Sigmoid colon (tissue), 7 donors: ENCODE measurements around the gene KLC4. TPM values are rescaled to one million over a fixed set of nuclear protein-coding genes. Genes with fewer than 3 reads are reported as not detected.

Experiments used
- DNase-seq: peaks from one replicate; pipeline ENCODE4 v3.0.0-alpha.2; 2019
- H3K27ac ChIP-seq, 4 donors: fragments of 200-600 bp; sonication (generic); one replicate each; pipeline ENCODE4 v1.5.1; 2016 to 2019; ENCODE audit warnings: mild to moderate bottlenecking in 1 of 4
- H3K27me3 ChIP-seq, 3 donors: fragments of 200-600 bp; sonication (generic); one replicate each; pipeline ENCODE4 v1.5.1; 2019; ENCODE audit warnings: mild to moderate bottlenecking in 1 of 3
- H3K36me3 ChIP-seq, 4 donors: fragments of 200-600 bp; sonication (generic); one replicate each; pipeline ENCODE4 v1.5.1; 2016 to 2019
- H3K4me1 ChIP-seq, 4 donors: fragments of 200-600 bp; sonication (generic); one replicate each; pipeline ENCODE4 v1.5.1; 2017 to 2019
- H3K4me3 ChIP-seq, 4 donors: fragments of 200-600 bp; sonication (generic); one replicate each; pipeline ENCODE4 v1.5.1; 2017 to 2019; ENCODE audit warnings: mild to moderate bottlenecking in 2 of 4, moderate library complexity in 1 of 4
- H3K9me3 ChIP-seq, 4 donors: fragments of 200-600 bp in 3 of 4; sonication (generic) in 3 of 4; one replicate each; pipeline versions ENCODE4 v1.5.1 to v1.6.1; 2013 to 2019
- CTCF ChIP-seq, 4 experiments: fragments of 450-650 bp in 3 of 4; fragments of 200-600 bp in 1 of 4; IDR thresholded peaks; one replicate each; pipeline ENCODE4 v1.5.1; 2016 to 2019; ENCODE audit warnings: antibody characterized with exemption in 4 of 4, mild to moderate bottlenecking in 3 of 4, moderate library complexity in 2 of 4
- EP300 ChIP-seq, 4 donors: sonication (generic); formaldehyde crosslinking; IDR thresholded peaks; one replicate each; pipeline ENCODE4 v1.6.1; 2017; ENCODE audit warnings: antibody characterized with exemption in 4 of 4
- POLR2A ChIP-seq, 2 donors: fragments of 450-650 bp; IDR thresholded peaks; one replicate each; pipeline ENCODE4 v1.6.1; 2016; ENCODE audit warnings: antibody characterized with exemption in 2 of 2, mild to moderate bottlenecking in 2 of 2, moderate library complexity in 2 of 2
- POLR2AphosphoS5 ChIP-seq, 4 donors: sonication (generic); formaldehyde crosslinking; IDR thresholded peaks; one replicate each; pipeline ENCODE4 v1.6.1; 2017; ENCODE audit warnings: antibody characterized with exemption in 4 of 4
- WGBS, 2 donors: extraction: QIAGEN DNeasy Blood & Tissue Kit; methylation state at CpG; one replicate each; pipeline ENCODE4 v1.1.7; 2013; 5-methylcytosine and 5-hydroxymethylcytosine counted together
- intact Hi-C: fragments of 100-400 bp; cut with DNase I; formaldehyde crosslinking; loops from one replicate; pipeline ENCODE4 v1.15.1; 2023
- polyA plus RNA-seq, 3 donors: library from polyadenylated mRNA; stranded (reverse); fragments of 200-250 nt; gene quantifications; one replicate each; pipeline ENCODE4 v1.2.3, GENCODE V29; 2013
- total RNA-seq, 4 donors: library from RNA; depleted of rRNA; stranded (reverse); fragments of >200 nt; gene quantifications; one replicate each; pipeline ENCODE4 v1.1.0, GENCODE V29; 2016
- donor health status: healthy with polysubstance abuse.
- donor health status: Bipolar disorder and iron deficiency.
- donor health status: healthy.

Gene KLC4
- total and polyA plus RNA-seq, 7 donors: 23.2 to 116 (median 44.9) TPM

GRCh38 chr6:43119482-43119881 lies 60.1 kb downstream of the KLC4 start:
- Histone ChIP-seq H3K27ac (no peak overlapping the region), H3K4me1 (peaks cover 0 to 12% (median 6%) of the 10 kb centered on the region in 4 donors), H3K9me3 (no peaks in the 10 kb centered on the region), H3K27me3 (peaks cover 0 to 17% (median 0%) of the 10 kb centered on the region in 3 donors), H3K36me3 (no peaks in the 10 kb centered on the region), H3K4me3 (no peak overlapping the region)
- no peak for DNase-seq
- 75 to 77% methylated on average over 4 of the region's 4 CpGs for WGBS, 2 donors
- intact Hi-C loops: no loop called here
- TF ChIP-seq CTCF (IDR thresholded peaks at IDR 0.05) (no peak), EP300 (IDR thresholded peaks at IDR 0.05) (no peak), POLR2AphosphoS5 (IDR thresholded peaks at IDR 0.05) (no peak), POLR2A (IDR thresholded peaks at IDR 0.05) (no peak)

GRCh38 chr6:43120101-43120763 lies 60.8 kb downstream of the KLC4 start:
- Histone ChIP-seq H3K27me3 (peaks cover 0 to 17% (median 0%) of the 10 kb centered on the region in 3 donors), H3K4me3 (no peak overlapping the region), H3K4me1 (peaks cover 0 to 12% (median 6%) of the 10 kb centered on the region in 4 donors), H3K36me3 (no peaks in the 10 kb centered on the region), H3K9me3 (no peaks in the 10 kb centered on the region), H3K27ac (peak overlapping the region in 1 of 4 donors; percentile 59)
- no peak for DNase-seq
- WGBS, 2 donors: 92 to 94% methylated on average over 9 of the region's 9 CpGs
- intact Hi-C loops: no loop called here
- TF ChIP-seq POLR2A (IDR thresholded peaks at IDR 0.05) (no peak), POLR2AphosphoS5 (IDR thresholded peaks at IDR 0.05) (no peak), EP300 (IDR thresholded peaks at IDR 0.05) (no peak), CTCF (IDR thresholded peaks at IDR 0.05) (no peak)

GRCh38 chr6:43120944-43121913 lies 61.8 kb downstream of the KLC4 start:
- DNase-seq: peak; percentile 87
- 72 to 84% methylated on average over 9 of the region's 9 CpGs for WGBS, 2 donors

GRCh38 chr6:43122146-43122545 lies 62.7 kb downstream of the KLC4 start:
- Histone ChIP-seq H3K36me3 (no peaks in the 10 kb centered on the region), H3K27me3 (peaks cover 0 to 14% (median 0%) of the 10 kb centered on the region in 3 donors), H3K9me3 (no peaks in the 10 kb centered on the region), H3K4me3 (no peak overlapping the region), H3K4me1 (peaks cover 0 to 12% (median 6%) of the 10 kb centered on the region in 4 donors), H3K27ac (no peak overlapping the region)
- TF ChIP-seq POLR2A (IDR thresholded peaks at IDR 0.05) (no peak), POLR2AphosphoS5 (IDR thresholded peaks at IDR 0.05) (no peak), EP300 (IDR thresholded peaks at IDR 0.05) (no peak), CTCF (IDR thresholded peaks at IDR 0.05) (no peak)
- WGBS, 2 donors: 73 to 79% methylated on average over 2 of the region's 2 CpGs
- intact Hi-C loops: no loop called here
- no peak for DNase-seq

More at GRCh38 chr6:43120944-43121913, 61.8 kb downstream of the KLC4 start:
- no peak overlapping the region for H3K4me3 ChIP-seq
- H3K4me1 ChIP-seq: peaks cover 0 to 12% (median 6%) of the 10 kb centered on the region in 4 donors
- H3K36me3 ChIP-seq: no peaks in the 10 kb centered on the region
- peaks cover 0 to 17% (median 0%) of the 10 kb centered on the region in 3 donors for H3K27me3 ChIP-seq
- peak overlapping the region in 3 of 4 donors; percentile 19 to 59 (median 22) for H3K27ac ChIP-seq
- intact Hi-C loops: no loop called here
- no peaks in the 10 kb centered on the region for H3K9me3 ChIP-seq
- no peak for TF ChIP-seq CTCF (IDR thresholded peaks at IDR 0.05)
- TF ChIP-seq POLR2AphosphoS5 (IDR thresholded peaks at IDR 0.05): peak in 1 of 4 donors; percentile 45
- no peak for TF ChIP-seq EP300 (IDR thresholded peaks at IDR 0.05)
